A673 (cell line): ENCODE data around the gene GCNT1. TPM values are rescaled to one million over a fixed set of nuclear protein-coding genes. Genes with fewer than 3 reads are reported as not detected.
"Not testable (repeated sequence)": the region's sequence is repeated elsewhere in the genome, so short reads cannot be mapped to it uniquely, and the experiment has no call there.

ENCODE experiments used
- BruUV-seq: library from RNA; stranded (reverse); fragments of 400-500 nt; replicated peaks from 2 replicates; lab custom pipeline; 2021; lab: Mats Ljungman, UMichigan
- CTCF ChIA-PET: fragments of 300-600 bp; sonication (Branson Sonifier 250); formaldehyde crosslinking; loops from one replicate; lab custom pipeline; 2022; ENCODE audit warnings: antibody characterized with exemption; lab: Charles Lee
- POLR2A ChIA-PET: fragments of 300-600 bp; sonication (Branson Sonifier 250); formaldehyde crosslinking; loops from one replicate; lab custom pipeline; 2022; ENCODE audit warnings: antibody characterized with exemption; ENCODE audit not compliant: low non-redundant PET; lab: Charles Lee
- DNase-seq: peaks from one replicate; pipeline ENCODE4 v3.0.0-alpha.2; 2015; ENCODE audit warnings: low spot score
- H3K27ac ChIP-seq: fragments of 200-600 bp; sonication (generic); 2 replicates; pipeline ENCODE4 v1.5.1; 2016; ENCODE audit warnings: mixed run types, low read depth, mild to moderate bottlenecking, mixed read lengths, antibody characterized with exemption, low read length; ENCODE audit not compliant: poor library complexity, severe bottlenecking
- H3K27me3 ChIP-seq: fragments of 200-600 bp; sonication (generic); replicated peaks from 2 replicates; pipeline ENCODE4 v1.6.1; 2017; ENCODE audit warnings: mixed run types, low read depth, mild to moderate bottlenecking, mixed read lengths, antibody characterized with exemption, low read length; ENCODE audit not compliant: insufficient read depth, poor library complexity
- H3K36me3 ChIP-seq: fragments of 200-600 bp; sonication (generic); 2 replicates; pipeline ENCODE4 v1.6.1; 2016; ENCODE audit warnings: mixed run types, mild to moderate bottlenecking, mixed read lengths, antibody characterized with exemption, low read length; ENCODE audit not compliant: insufficient read depth, poor library complexity, severe bottlenecking
- H3K4me1 ChIP-seq: fragments of 200-600 bp; sonication (generic); 2 replicates; pipeline ENCODE4 v1.6.1; 2017; ENCODE audit warnings: mixed run types, mild to moderate bottlenecking, mixed read lengths, antibody characterized with exemption, low read length; ENCODE audit not compliant: insufficient read depth, poor library complexity, severe bottlenecking
- H3K4me3 ChIP-seq: fragments of 200-600 bp; sonication (generic); 2 replicates; pipeline ENCODE4 v1.5.1; 2016; ENCODE audit warnings: low read depth, mixed run types, mild to moderate bottlenecking, mixed read lengths, low read length; ENCODE audit not compliant: poor library complexity, severe bottlenecking
- H3K9me3 ChIP-seq: fragments of 200-600 bp; sonication (generic); 2 replicates; pipeline ENCODE4 v1.6.1; 2016; ENCODE audit warnings: mixed run types, low read depth, mild to moderate bottlenecking, mixed read lengths, antibody characterized with exemption, low read length; ENCODE audit not compliant: poor library complexity, severe bottlenecking
- CTCF ChIP-seq: fragments of 300-800, 200-600 bp; sonication (generic); conservative IDR thresholded peaks from 2 replicates; pipeline ENCODE4 v1.5.1; 2017; ENCODE audit warnings: low read depth, mild to moderate bottlenecking, antibody characterized with exemption, low read length, moderate library complexity, mixed read lengths
- EZH2 ChIP-seq: fragments of 200-600 bp; sonication (generic); IDR thresholded peaks from 2 replicates; pipeline ENCODE4 v1.6.1; 2017; ENCODE audit warnings: borderline replicate concordance, low read depth, mild to moderate bottlenecking, mixed read lengths, antibody characterized with exemption, low read length; ENCODE audit not compliant: poor library complexity, severe bottlenecking
- intact Hi-C: fragments of 100-400 bp; cut with micrococcal nuclease; formaldehyde crosslinking; loops from one replicate; pipeline ENCODE4 v1.10.0; 2022; ENCODE audit not compliant: unreplicated experiment
- total RNA-seq: library from RNA; stranded (reverse); gene quantifications from 2 replicates; pipeline ENCODE4 v1.2.3, GENCODE V29; 2021

Gene GCNT1
- total RNA-seq, 1 experiment from 2014 or later, result not detected

- Histone ChIP-seq H3K9me3 (no peaks in the 10 kb centered on the region), H3K27me3 (no peaks in the 10 kb centered on the region), H3K36me3 (no peaks in the 10 kb centered on the region), H3K4me3 (no peak overlapping the region), H3K4me1 (no peaks in the 10 kb centered on the region), H3K27ac (no peak overlapping the region)
- ChIA-PET POLR2A (no interaction called here), CTCF (no interaction called here)
- DNase-seq, result no peak
- intact Hi-C loops, result no loop called here
- TF ChIP-seq EZH2 (no peak), CTCF (no peak)
- no TSS peak for BruUV-seq
Measured at GRCh38 chr9:76531231-76531780, 72.3 kb downstream of the GCNT1 start.

GRCh38 chr9:76532877-76533276 is 73.9 kb downstream of the GCNT1 start:
- DNase-seq, H3K4me3 ChIP-seq, H3K27ac ChIP-seq, BruUV-seq, H3K9me3 ChIP-seq, CTCF ChIA-PET, H3K27me3 ChIP-seq, H3K36me3 ChIP-seq, intact Hi-C loops, H3K4me1 ChIP-seq, POLR2A ChIA-PET: not testable (repeated sequence)

DNA sequence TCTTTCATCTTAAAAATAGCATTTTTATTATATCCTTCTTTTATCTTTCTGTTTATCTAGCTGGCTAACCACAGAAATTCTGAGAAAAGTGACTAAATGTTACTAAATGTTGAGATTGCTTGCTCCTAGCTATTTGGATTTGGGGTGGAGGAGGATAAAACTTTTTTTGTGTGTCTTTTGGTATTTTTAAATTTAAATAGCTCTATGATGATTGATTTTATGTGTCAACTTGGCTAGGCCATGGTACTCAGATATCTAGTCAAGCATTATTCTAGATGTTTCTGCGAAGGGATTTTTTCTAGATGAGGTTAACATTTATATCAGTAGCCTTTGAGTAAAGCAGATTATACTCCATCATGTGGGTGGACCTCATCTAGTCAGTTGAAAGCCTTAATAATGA is 75.0 kb downstream of the GCNT1 start:
- no peak overlapping the region for H3K4me3 ChIP-seq
- no peaks in the 10 kb centered on the region for H3K27me3 ChIP-seq
- BruUV-seq, result no TSS peak
- no peaks in the 10 kb centered on the region for H3K36me3 ChIP-seq
- H3K4me1 ChIP-seq, result no peaks in the 10 kb centered on the region
- TF ChIP-seq EZH2, result no peak
- TF ChIP-seq CTCF, result no peak
- CTCF ChIA-PET, result no interaction called here
- H3K9me3 ChIP-seq, result no peaks in the 10 kb centered on the region
- no peak overlapping the region for H3K27ac ChIP-seq
- DNase-seq, result no peak
- POLR2A ChIA-PET, result interaction anchor here (0.6 kb wide), 1 partner anchor 22 kb away, joined by 3 read pairs; no protein-coding TSS in a partner anchor
- intact Hi-C loops, result no loop called here

DNA sequence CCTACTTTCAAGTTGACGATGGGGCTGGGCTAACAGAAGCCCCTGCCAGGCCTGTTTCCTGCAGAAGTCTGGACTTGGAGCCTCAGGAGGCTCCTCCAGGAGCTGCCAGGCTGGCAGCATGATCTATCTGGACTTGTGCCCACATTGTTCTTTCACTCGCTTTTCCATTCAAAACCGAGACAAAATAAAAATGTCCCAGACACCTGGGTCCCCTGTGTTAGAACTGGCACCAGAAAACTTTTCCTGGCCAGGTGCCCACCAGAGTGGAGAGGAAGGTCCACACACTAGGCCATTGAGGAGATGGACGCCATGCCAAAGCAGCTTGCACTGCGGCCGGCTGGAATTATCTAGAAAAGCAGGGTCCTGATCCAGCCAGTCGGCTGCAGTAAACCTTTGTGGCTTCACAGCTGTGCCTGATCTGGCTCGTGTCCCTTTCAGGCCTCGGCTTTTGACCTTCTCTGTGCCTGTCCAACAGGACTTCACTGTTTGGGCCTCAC is 78.2 kb downstream of the GCNT1 start:
- H3K4me3 ChIP-seq, result no peak overlapping the region
- no peak overlapping the region for H3K27ac ChIP-seq
- H3K9me3 ChIP-seq, result no peaks in the 10 kb centered on the region
- no peaks in the 10 kb centered on the region for H3K27me3 ChIP-seq
- intact Hi-C loops, result no loop called here
- ChIA-PET POLR2A (no interaction called here), CTCF (no interaction called here)
- no peak for DNase-seq
- no peak for TF ChIP-seq CTCF
- TF ChIP-seq EZH2, result no peak
- no TSS peak for BruUV-seq
- no peaks in the 10 kb centered on the region for H3K4me1 ChIP-seq
- H3K36me3 ChIP-seq, result no peaks in the 10 kb centered on the region
